Suprapubic skin (tissue), 3 donors: ENCODE results near the gene GPR108.

ENCODE experiments used
- EP300 ChIP-seq: sonication (generic); formaldehyde crosslinking; IDR thresholded peaks from one replicate; pipeline ENCODE4 v1.6.1; 2017; ENCODE audit warnings: antibody characterized with exemption
- POLR2A ChIP-seq, 2 donors: fragments of 450-650 bp; IDR thresholded peaks; one replicate each; pipeline ENCODE4 v1.6.1; 2017; ENCODE audit warnings: antibody characterized with exemption in 2 of 2, mild to moderate bottlenecking in 2 of 2, moderate library complexity in 2 of 2
- TF ChIP-seq, protein P1 (sequence below), 2 donors: fragments of 200-600 bp in 1 of 2; fragments of 450-650 bp in 1 of 2; sonication (generic) in 1 of 2; IDR thresholded peaks; one replicate each; pipeline ENCODE4 v1.5.1; 2016 to 2019; ENCODE audit warnings: antibody characterized with exemption in 2 of 2, mild to moderate bottlenecking in 1 of 2, moderate library complexity in 1 of 2

DNA sequence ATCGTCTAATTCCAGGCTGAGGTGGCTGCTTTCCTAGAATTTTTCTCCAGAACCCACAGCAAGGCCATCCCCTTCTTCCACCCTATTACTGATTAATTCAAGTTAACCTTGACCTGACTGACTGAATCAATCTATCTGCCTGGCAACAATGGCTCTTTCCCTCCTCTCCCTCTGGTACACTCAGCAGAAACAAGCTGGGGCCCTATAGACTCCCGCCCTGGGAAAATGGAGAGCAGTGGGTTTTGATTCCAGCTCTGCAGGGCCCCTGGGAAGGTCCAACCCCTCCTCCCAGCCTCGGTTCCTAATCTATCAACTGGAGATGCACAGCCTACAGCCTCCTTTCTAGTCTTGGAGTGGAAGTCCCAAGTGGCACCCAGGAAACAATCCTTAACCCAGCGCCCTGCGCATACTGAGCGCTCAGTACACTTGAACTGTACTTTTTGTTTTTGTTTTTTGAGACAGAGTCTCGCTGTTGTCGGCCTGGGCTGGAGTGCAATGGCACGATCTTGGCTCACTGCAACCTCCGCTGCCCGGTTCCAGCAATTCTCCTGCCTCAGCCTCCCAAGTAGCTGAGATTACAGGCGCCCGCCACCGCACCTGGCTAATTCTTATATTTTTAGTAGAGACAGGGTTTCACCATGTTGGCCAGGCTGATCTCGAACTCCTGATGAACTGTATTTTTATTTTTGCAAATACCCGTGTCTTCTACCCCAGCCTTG is 11.7 kb downstream of the GPR108 start:
- TF ChIP-seq POLR2A (IDR thresholded peaks at IDR 0.05) (no peak), EP300 (no peak)
- TF ChIP-seq, protein P1, sequence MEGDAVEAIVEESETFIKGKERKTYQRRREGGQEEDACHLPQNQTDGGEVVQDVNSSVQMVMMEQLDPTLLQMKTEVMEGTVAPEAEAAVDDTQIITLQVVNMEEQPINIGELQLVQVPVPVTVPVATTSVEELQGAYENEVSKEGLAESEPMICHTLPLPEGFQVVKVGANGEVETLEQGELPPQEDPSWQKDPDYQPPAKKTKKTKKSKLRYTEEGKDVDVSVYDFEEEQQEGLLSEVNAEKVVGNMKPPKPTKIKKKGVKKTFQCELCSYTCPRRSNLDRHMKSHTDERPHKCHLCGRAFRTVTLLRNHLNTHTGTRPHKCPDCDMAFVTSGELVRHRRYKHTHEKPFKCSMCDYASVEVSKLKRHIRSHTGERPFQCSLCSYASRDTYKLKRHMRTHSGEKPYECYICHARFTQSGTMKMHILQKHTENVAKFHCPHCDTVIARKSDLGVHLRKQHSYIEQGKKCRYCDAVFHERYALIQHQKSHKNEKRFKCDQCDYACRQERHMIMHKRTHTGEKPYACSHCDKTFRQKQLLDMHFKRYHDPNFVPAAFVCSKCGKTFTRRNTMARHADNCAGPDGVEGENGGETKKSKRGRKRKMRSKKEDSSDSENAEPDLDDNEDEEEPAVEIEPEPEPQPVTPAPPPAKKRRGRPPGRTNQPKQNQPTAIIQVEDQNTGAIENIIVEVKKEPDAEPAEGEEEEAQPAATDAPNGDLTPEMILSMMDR (IDR thresholded peaks at IDR 0.05), result no peak
